H1 (cell line): ENCODE results near the gene RASSF5. TPM values are rescaled to one million over a fixed set of nuclear protein-coding genes. Genes with fewer than 3 reads are reported as not detected.

ENCODE experiments used
- CHD1 ChIP-seq: IDR thresholded peaks from 2 replicates; pipeline ENCODE4 v1.6.1; 2012; ENCODE audit warnings: low read depth, low read length, improper control_type of control experiment
- CTCF ChIP-seq, 3 experiments: IDR thresholded peaks; 1 replicate in 2 of 3; 2 replicates in 1 of 3; pipeline versions ENCODE4 v1.5.1 to v1.6.1; 2011; ENCODE audit warnings: low read length in 3 of 3, mild to moderate bottlenecking in 3 of 3, inconsistent platforms in 2 of 3, low read depth in 1 of 3, moderate library complexity in 1 of 3; ENCODE audit not compliant: insufficient read depth in 1 of 3; ENCODE audit errors: control extremely low read depth in 1 of 3
- EZH2 ChIP-seq: fragments of 200-600 bp; sonication (generic); IDR thresholded peaks from 2 replicates; pipeline ENCODE4 v1.7.1; 2012; ENCODE audit warnings: low read depth, mild to moderate bottlenecking, moderate library complexity, low read length, inconsistent platforms; ENCODE audit not compliant: severe bottlenecking
- MAFK ChIP-seq: IDR thresholded peaks from 2 replicates; pipeline ENCODE4 v1.6.1; 2012; ENCODE audit warnings: low read depth, mild to moderate bottlenecking, improper control_type of control experiment, low read length
- POLR2AphosphoS5 ChIP-seq: IDR thresholded peaks from 2 replicates; pipeline ENCODE4 v1.6.1; 2011; ENCODE audit warnings: low read depth, low read length
- SAP30 ChIP-seq: fragments of 300-600 bp; sonication (generic); IDR thresholded peaks from 2 replicates; pipeline ENCODE4 v1.7.1; 2012; ENCODE audit warnings: low read length, moderate library complexity, mild to moderate bottlenecking, inconsistent platforms; ENCODE audit not compliant: insufficient read depth, insufficient replicate concordance
- SP4 ChIP-seq: IDR thresholded peaks from 2 replicates; pipeline ENCODE4 v1.6.1; 2012; ENCODE audit warnings: low read length, inconsistent platforms
- polyA plus RNA-seq, 7 experiments: library from polyadenylated mRNA; depleted of rRNA in 3 of 7; stranded (reverse) in 5 of 7; unstranded in 2 of 7; fragments of >200 nt in 5 of 7; fragments of 200-250 nt in 2 of 7; gene quantifications; 1 replicate in 5 of 7; 2 replicates in 1 of 7; 4 replicates in 1 of 7; pipeline versions ENCODE4 v1.2.1 to v1.2.3, GENCODE V29; 2011 to 2013; ENCODE audit warnings: missing spikeins in 2 of 7, mixed read lengths in 2 of 7
- total RNA-seq: library from RNA; stranded (reverse); fragmentation: NEBNext Ultra II Directional; extraction: Animal tissue kit (Norgen Biotek cat#: 25700); gene quantifications from 2 replicates; pipeline ENCODE4 v1.2.1, GENCODE V29; 2021

Gene RASSF5
- total and polyA plus RNA-seq, 2 of the 8 experiments (the other 6 are each of a cell fraction or from before 2014, with no cell fraction given) = 0.82 to 1.8 TPM

GRCh38 chr1:206464456-206464964 is 42.8 kb upstream of the RASSF5 start (continued):
- TF ChIP-seq CTCF (IDR thresholded peaks at IDR 0.05; ENCODE audit: control extremely low read depth in 1 of 3, insufficient read depth in 1 of 3, low read depth in 1 of 3, low read length in 3 of 3) (no peak), SP4 (no peak), SAP30 (no peak), EZH2 (no peak), MAFK (no peak), POLR2AphosphoS5 (no peak), CHD1 (no peak)
